ENCODE data around the gene BNC2. TPM values are rescaled to one million over a fixed set of nuclear protein-coding genes. Genes with fewer than 3 reads are reported as not detected.

BNC2 gene
- total RNA-seq, 1 donor from 2014 or later, result 16.8 TPM

GRCh38 chr9:16628413-16628812 lies 242.1 kb downstream of the BNC2 start:
- no peak for DNase-seq (ENCODE audit: low read depth, low spot score)

DNA sequence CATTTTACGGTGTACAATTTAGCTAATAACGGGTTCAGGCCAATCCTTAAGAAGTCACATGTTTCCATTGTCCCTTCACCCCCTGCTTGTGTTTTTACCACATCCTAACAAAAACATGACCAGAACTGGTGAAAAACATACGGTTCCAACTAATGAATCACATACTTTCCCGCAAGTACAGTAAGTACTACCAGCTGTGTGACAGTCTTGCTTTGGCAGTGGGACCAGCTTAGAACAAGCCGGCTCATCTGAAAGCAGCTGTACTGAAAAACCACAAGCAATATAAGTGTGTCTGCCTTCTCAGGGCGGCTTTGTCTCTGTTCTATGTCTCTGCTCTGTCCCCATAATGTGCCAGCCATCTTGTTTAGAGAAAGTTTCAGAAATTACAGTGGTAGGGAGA lies 242.5 kb downstream of the BNC2 start:
- DNase-seq (ENCODE audit: low read depth, low spot score), result peak; percentile 51

DNA sequence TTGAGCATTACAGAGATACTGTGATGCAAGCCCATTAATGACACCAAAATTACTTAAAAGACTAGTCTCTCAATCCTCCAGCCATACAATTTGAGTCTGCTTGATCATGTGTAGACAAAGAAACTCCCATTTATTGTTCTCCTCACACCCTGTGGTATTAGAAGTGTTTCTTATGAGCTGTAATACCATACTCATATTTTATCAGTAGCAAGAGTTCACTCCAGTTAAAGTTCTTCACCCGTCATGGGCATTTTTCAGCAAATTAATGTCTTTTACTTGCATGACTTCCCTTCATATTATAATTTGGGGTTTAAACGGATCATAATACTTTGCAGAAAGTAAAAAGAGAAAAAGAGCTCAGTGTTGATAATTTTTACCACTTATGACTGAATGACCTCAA lies 242.9 kb downstream of the BNC2 start:
- DNase-seq (ENCODE audit: low read depth, low spot score), result no peak

DNA sequence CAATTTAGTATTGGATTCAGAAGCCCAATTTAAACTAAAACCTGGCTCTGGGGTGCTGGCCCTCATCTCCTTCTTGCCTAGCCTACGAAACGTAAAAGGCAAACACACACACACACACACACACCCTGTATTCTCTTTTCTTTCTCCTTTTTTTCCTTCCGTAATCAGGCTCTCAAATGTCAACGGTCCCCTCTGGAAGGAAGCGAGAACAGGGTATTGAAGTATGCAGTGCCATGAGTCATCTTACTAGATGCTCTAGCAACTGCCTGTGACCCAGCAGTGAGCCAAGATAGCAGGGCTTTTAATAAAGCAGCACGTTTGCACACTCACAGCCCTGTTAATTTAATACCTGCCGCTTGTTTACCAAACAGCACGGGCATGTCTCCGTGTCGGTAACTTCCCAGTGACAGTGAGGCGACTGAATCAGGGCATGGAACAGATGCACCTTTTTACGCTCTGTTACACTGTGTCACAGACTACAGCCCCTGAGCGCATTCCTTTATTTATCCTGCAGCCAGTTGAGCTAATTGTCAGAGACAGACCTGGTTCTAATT lies 243.8 kb downstream of the BNC2 start:
- peak; percentile 68 for DNase-seq (ENCODE audit: low read depth, low spot score)

DNA sequence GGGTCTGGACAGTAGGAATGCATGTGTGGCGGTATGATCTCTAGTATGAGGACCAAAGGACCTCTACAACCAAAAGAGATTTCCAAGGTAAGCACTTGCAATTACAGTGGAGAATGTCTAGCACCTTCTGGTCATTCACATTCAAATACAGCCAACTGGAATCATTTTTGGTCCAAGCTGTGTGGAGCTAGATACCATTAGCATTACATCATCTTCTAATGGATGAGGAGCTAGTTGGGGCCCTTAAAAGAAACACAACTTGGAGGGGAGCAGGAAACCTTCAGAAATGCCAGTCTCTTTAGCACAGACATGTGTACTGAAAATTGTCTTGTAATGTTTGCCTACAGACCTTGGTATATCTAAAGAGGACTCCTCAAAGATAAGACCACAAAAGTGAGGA lies 244.7 kb downstream of the BNC2 start:
- DNase-seq (ENCODE audit: low read depth, low spot score), result no peak

DNA sequence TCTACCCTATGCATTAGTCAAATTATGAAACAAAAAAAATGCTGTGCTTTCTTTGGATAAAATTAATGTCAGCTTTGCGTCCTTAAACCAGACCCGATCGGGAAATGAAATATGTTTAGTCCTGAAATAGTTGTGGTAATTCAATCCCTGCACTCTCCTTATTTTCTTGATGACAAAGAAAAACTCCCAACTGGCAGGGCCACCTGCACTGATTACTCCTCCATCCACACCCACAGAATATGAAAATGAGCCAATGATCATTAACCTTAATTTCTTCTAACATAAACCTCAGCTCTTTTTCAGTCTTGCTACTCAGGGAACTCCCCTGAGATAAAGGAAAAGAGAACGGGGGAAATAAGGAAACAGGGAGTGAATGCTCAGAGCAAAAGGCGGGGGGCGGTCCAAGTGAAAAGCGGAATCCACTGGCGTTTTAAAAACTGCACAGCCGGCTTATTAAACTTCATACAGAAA lies 245.3 kb downstream of the BNC2 start:
- DNase-seq (ENCODE audit: low read depth, low spot score), result no peak

DNA sequence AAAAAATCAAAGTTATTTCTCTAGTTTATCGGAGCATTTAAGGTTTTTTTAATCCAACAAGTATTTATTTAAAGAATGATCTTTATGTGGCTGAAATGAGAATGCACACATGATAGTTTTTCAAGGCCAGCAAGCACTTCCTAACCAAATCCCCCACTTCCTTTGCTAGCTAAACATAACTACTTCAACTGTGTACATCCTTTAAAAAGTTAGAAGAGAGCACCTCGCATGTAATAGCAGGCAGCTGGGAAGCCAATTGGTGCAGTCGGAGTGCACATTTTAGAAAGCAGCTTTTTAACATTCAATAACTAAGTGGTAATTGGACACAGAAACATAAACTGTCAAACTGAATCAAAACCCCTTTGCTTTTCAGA lies 245.7 kb downstream of the BNC2 start:
- no peak for DNase-seq (ENCODE audit: low read depth, low spot score)

GRCh38 chr9:16623989-16624743 lies 246.3 kb downstream of the BNC2 start:
- DNase-seq (ENCODE audit: low read depth, low spot score), result no peak

DNA sequence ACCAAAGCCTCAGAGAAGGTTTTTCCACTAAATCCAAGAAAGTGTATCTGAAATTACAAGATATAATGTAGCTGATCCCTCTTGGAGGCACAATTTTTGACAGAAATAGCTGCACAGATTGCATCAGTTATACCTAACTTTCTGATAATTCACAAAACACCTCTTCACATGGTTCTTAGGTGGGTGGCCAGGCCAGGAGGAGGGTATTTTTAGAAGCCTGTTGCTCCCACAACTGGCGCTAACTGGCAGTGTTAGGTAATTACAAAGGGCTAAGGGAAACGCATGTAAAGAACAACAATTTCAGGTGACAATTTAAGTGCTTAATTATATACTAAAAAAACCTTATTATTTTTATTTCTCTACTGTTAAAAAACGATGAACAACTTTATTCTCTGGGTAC lies 247.9 kb downstream of the BNC2 start:
- no peak for DNase-seq (ENCODE audit: low read depth, low spot score)

GRCh38 chr9:16619914-16620520 lies 250.5 kb downstream of the BNC2 start:
- DNase-seq (ENCODE audit: low read depth, low spot score), result no peak

DNA sequence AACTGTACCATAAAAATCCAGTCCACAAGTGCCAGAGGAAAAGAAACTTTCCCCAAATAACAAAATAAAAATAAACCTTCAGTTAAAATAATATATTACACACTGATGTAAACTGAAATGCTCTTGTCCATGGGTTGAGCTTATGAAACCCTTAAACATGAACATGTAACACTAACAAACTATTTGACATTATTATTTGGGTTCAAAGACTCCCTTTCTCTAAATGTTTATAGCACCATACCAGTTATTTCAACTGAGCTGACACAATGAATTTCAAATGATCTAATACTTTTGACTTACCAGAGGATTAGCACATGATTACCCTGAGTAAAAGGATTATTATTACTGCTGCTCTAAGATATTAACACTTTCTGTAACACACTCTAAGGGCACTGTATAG lies 251.1 kb downstream of the BNC2 start:
- no peak for DNase-seq (ENCODE audit: low read depth, low spot score)

- no peak for DNase-seq (ENCODE audit: low read depth, low spot score)
Observed at GRCh38 chr9:16618524-16618923, 251.9 kb downstream of the BNC2 start.

- no peak for DNase-seq (ENCODE audit: low read depth, low spot score)
Observed at GRCh38 chr9:16616686-16617085, 253.8 kb downstream of the BNC2 start.

GRCh38 chr9:16615451-16615850 lies 255.0 kb downstream of the BNC2 start:
- DNase-seq (ENCODE audit: low read depth, low spot score), result peak; percentile 66

- DNase-seq (ENCODE audit: low read depth, low spot score), result no peak
Observed at GRCh38 chr9:16613605-16614004, 256.9 kb downstream of the BNC2 start.

- no peak for DNase-seq (ENCODE audit: low read depth, low spot score)
Observed at GRCh38 chr9:16613051-16613450, 257.4 kb downstream of the BNC2 start.

GRCh38 chr9:16612627-16613026 lies 257.8 kb downstream of the BNC2 start:
- peak; percentile 10 for DNase-seq (ENCODE audit: low read depth, low spot score)

- no peak for DNase-seq (ENCODE audit: low read depth, low spot score)
Observed at GRCh38 chr9:16611983-16612382, 258.5 kb downstream of the BNC2 start.

- DNase-seq (ENCODE audit: low read depth, low spot score), result no peak
Observed at GRCh38 chr9:16611001-16611400, 259.5 kb downstream of the BNC2 start.

- DNase-seq (ENCODE audit: low read depth, low spot score), result no peak
Observed at GRCh38 chr9:16610538-16610937, 259.9 kb downstream of the BNC2 start.

GRCh38 chr9:16608906-16609305 lies 261.6 kb downstream of the BNC2 start:
- no peak for DNase-seq (ENCODE audit: low read depth, low spot score)

DNA sequence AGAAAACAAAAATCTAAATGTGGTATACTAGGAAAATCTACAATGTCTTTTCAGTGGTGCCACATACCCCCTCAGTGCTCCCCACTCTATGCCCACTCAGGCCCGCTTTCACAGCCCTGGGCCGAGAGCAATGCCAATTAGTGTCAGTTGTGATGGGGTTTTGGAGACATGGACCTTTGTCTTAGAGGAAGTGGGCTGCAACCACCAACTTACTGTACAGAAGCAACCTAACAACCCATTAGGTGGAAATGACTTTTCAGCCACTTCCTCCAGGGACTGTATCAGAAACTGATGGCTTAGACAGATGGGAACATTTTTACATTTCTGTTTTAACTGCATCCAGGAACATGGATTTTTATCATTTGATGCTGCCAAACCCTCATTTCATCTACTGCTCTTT lies 268.0 kb downstream of the BNC2 start:
- no peak for DNase-seq (ENCODE audit: low read depth, low spot score)

- DNase-seq (ENCODE audit: low read depth, low spot score), result no peak
Observed at GRCh38 chr9:16601991-16602390, 268.5 kb downstream of the BNC2 start.
